Measurements from ENCODE around the gene ZNF710. TPM values are rescaled to one million over a fixed set of nuclear protein-coding genes. Genes with fewer than 3 reads are reported as not detected.

Gene ZNF710
- total and polyA plus RNA-seq, 2 of the 4 experiments (the other 2 are of a cell fraction) = 7.6 to 8.2 TPM

GRCh38 chr15:90001683-90002427 is 731 bp downstream of the ZNF710 start:
- ATAC-seq (ENCODE audit: low read depth) = peak; percentile 33
- POLR2A ChIA-PET (ENCODE audit: unreplicated experiment) = interaction anchor here (0.8 kb wide), 1 partner anchor 89 kb away, joined by 3 read pairs; the partner anchor contains the start of gene ARPIN
- in situ Hi-C loops (cut with MboI; ENCODE audit: low sequenced_read_pairs) = no loop called here
- no peak for TF ChIP-seq MAFK (IDR thresholded peaks at IDR 0.05; ENCODE audit: low read depth, low read length)
- TF ChIP-seq BHLHE40 (IDR thresholded peaks at IDR 0.05; ENCODE audit: low read depth, low read length) = no peak
- TF ChIP-seq MXI1 (IDR thresholded peaks at IDR 0.05; ENCODE audit: borderline replicate concordance, low read depth, low read length) = peak; percentile 55; the same call in 1 of the 2 replicates
- TF ChIP-seq SMC3 (IDR thresholded peaks at IDR 0.05; ENCODE audit: low read depth, low read length) = no peak
- no peak for TF ChIP-seq CEBPB (IDR thresholded peaks at IDR 0.05; ENCODE audit: low read depth, low read length)
- no peak for TF ChIP-seq CHD1 (IDR thresholded peaks at IDR 0.05; ENCODE audit: low read depth, low read length)
- TF ChIP-seq MAZ (IDR thresholded peaks at IDR 0.05; ENCODE audit: borderline replicate concordance, low read depth, low read length) = peak; percentile 70; the same call in 1 of the 2 replicates
- 0 out of 2 replicates have a peak, but pooled peaks have one; percentile 30 for TF ChIP-seq POLR2A (IDR thresholded peaks at IDR 0.05; ENCODE audit: low read depth, low read length)
- TF ChIP-seq NFE2L2 (IDR thresholded peaks at IDR 0.05; ENCODE audit: low read depth, low read length) = no peak
- TF ChIP-seq, protein P1, sequence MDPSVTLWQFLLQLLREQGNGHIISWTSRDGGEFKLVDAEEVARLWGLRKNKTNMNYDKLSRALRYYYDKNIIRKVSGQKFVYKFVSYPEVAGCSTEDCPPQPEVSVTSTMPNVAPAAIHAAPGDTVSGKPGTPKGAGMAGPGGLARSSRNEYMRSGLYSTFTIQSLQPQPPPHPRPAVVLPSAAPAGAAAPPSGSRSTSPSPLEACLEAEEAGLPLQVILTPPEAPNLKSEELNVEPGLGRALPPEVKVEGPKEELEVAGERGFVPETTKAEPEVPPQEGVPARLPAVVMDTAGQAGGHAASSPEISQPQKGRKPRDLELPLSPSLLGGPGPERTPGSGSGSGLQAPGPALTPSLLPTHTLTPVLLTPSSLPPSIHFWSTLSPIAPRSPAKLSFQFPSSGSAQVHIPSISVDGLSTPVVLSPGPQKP (IDR thresholded peaks at IDR 0.05; ENCODE audit: borderline replicate concordance, low read depth, low read length) = no peak
- no peak for TF ChIP-seq RAD21 (IDR thresholded peaks at IDR 0.05; ENCODE audit: low read length)
- TF ChIP-seq, protein P2, sequence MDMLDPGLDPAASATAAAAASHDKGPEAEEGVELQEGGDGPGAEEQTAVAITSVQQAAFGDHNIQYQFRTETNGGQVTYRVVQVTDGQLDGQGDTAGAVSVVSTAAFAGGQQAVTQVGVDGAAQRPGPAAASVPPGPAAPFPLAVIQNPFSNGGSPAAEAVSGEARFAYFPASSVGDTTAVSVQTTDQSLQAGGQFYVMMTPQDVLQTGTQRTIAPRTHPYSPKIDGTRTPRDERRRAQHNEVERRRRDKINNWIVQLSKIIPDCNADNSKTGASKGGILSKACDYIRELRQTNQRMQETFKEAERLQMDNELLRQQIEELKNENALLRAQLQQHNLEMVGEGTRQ (IDR thresholded peaks at IDR 0.05; ENCODE audit: low read depth, low read length) = no peak
- TF ChIP-seq RCOR1 (IDR thresholded peaks at IDR 0.05; ENCODE audit: insufficient replicate concordance, low read length) = no peak
- TF ChIP-seq RFX5 (IDR thresholded peaks at IDR 0.05; ENCODE audit: low read depth, low read length) = no peak

More at GRCh38 chr15:90001683-90002427, 731 bp downstream of the ZNF710 start:
- no peak overlapping the region for H3K56ac ChIP-seq (ENCODE audit: extremely low read depth, insufficient read depth, low read length)
- no peaks in the 10 kb centered on the region for H3K9me3 ChIP-seq (ENCODE audit: control insufficient read depth, insufficient read depth, low read length)
- H4K8ac ChIP-seq (ENCODE audit: low read depth in 2 of 2, low read length in 2 of 2) = peak overlapping the region in 1 of 2 experiments; percentile 52; a peak in 2 of 4 replicates
- peak overlapping the region; percentile 35 for H2AK9ac ChIP-seq (replicated peaks; ENCODE audit: low read depth, low read length, poor library complexity)
- H4K91ac ChIP-seq (ENCODE audit: insufficient read depth, low read depth, low read length) = peak overlapping the region; percentile 45; the same call in 1 of the 2 replicates
- peak overlapping the region; percentile 55; the same call in 1 of the 2 replicates for H3K4ac ChIP-seq (ENCODE audit: low read depth, low read length)
- H3K4me2 ChIP-seq (ENCODE audit: low read depth, low read length) = peak overlapping the region; percentile 98; the same call in 1 of the 2 replicates
- H3K14ac ChIP-seq (replicated peaks; ENCODE audit: low read depth, low read length) = no peak overlapping the region
- H3K27me3 ChIP-seq (ENCODE audit: control insufficient read depth, insufficient read depth, low read length) = no peaks in the 10 kb centered on the region
- H3K4me3 ChIP-seq (ENCODE audit: insufficient read depth, low read depth, low read length) = peak overlapping the region; percentile 83
- H3K23ac ChIP-seq (ENCODE audit: low read depth, low read length) = no peak overlapping the region
- H3K9me1 ChIP-seq (ENCODE audit: insufficient read depth, low read length) = peaks cover 37% of the 10 kb centered on the region
- H2AK5ac ChIP-seq (ENCODE audit: low read depth, low read length) = no peak overlapping the region
- H2BK5ac ChIP-seq (ENCODE audit: low read depth, low read length, poor library complexity, severe bottlenecking) = peak overlapping the region; percentile 83
- H4K20me1 ChIP-seq (ENCODE audit: insufficient read depth, low read length) = peaks cover 20% of the 10 kb centered on the region
- H3K18ac ChIP-seq (ENCODE audit: low read depth, low read length) = no peak overlapping the region; the same call in 1 of the 2 replicates
- dilution Hi-C loops (cut with HindIII; ENCODE audit: low sequenced_read_pairs, unreplicated experiment) (no loop called here), intact Hi-C loops (cut with micrococcal nuclease) (loop anchor here (1.0 kb wide), 1 partner anchor 108 kb away; no protein-coding TSS in a partner anchor)
- WGBS, 2 experiments (ENCODE audit: extremely low coverage in 2 of 2, insufficient read length in 1 of 2) = 0% methylated on average over 3 of the region's 89 CpGs; no CpG with 5 or more reads in 1 of the 2 experiments
- H3K36me3 ChIP-seq (ENCODE audit: control insufficient read depth, insufficient read depth, low read length) = no peaks in the 10 kb centered on the region; the same call in 1 of the 2 replicates
- CTCF ChIA-PET = no interaction called here
- peak overlapping the region; percentile 89 for H3K27ac ChIP-seq (ENCODE audit: insufficient read depth, low read length)
- peak overlapping the region; percentile 83 for H3K9ac ChIP-seq (ENCODE audit: low read depth, low read length)
- H3K4me1 ChIP-seq (ENCODE audit: control insufficient read depth, insufficient read depth, low read length) = peaks cover 30% of the 10 kb centered on the region
- no TSS peak for BruUV-seq (replicated peaks)
- no peak overlapping the region for H2BK20ac ChIP-seq (ENCODE audit: low read depth, low read length)
- H2BK15ac ChIP-seq (ENCODE audit: low read depth, low read length) = no peak overlapping the region
- H3K79me1 ChIP-seq (ENCODE audit: low read depth in 1 of 2, low read length in 2 of 2) = peaks cover 23 to 57% of the 10 kb centered on the region in 2 experiments; a peak in 3 of 4 replicates
- peak overlapping the region; percentile 91 for H2AFZ ChIP-seq (replicated peaks; ENCODE audit: low read length, poor library complexity)
- no peak overlapping the region for H2BK120ac ChIP-seq (ENCODE audit: low read depth, low read length)
- peak; percentile 58 for DNase-seq
- H4K5ac ChIP-seq (ENCODE audit: low read depth, low read length) = no peak overlapping the region
